IMR-90 (cell line): ENCODE measurements around the gene ST3GAL4. TPM values are rescaled to one million over a fixed set of nuclear protein-coding genes. Genes with fewer than 3 reads are reported as not detected.
"Not testable (repeated sequence)": the region's sequence is repeated elsewhere in the genome, so short reads cannot be mapped to it uniquely, and the experiment has no call there.

Experiments
- ATAC-seq: fragments of 200-7000 bp; cut with Tn5 transposase; 2 replicates; pipeline ENCODE4 v1.9.1; 2020; ENCODE audit warnings: low read depth, mild to moderate bottlenecking, moderate library complexity
- BruUV-seq: library from RNA; stranded (reverse); fragments of 400-500 nt; replicated peaks from 2 replicates; lab custom pipeline; 2021; lab: Mats Ljungman, UMichigan
- CTCF ChIA-PET: fragments of 300-600 bp; formaldehyde crosslinking; extraction: SDS; loops from one replicate; lab custom pipeline; 2021; ENCODE audit warnings: antibody characterized with exemption; lab: Yijun Ruan, JAX
- POLR2A ChIA-PET: fragments of 300-600 bp; sonication (Branson Sonifier 250); formaldehyde crosslinking; loops from one replicate; lab custom pipeline; 2022; ENCODE audit warnings: antibody characterized with exemption; ENCODE audit not compliant: unreplicated experiment; lab: Charles Lee
- DNase-seq: peaks from one replicate; pipeline ENCODE4 v3.0.0; 2013
- H2AFZ ChIP-seq: replicated peaks from 2 replicates; pipeline ENCODE3; 2013; ENCODE audit warnings: low read length, mild to moderate bottlenecking; ENCODE audit not compliant: poor library complexity
- H2AK5ac ChIP-seq: 2 replicates; pipeline ENCODE4 v1.6.1; 2013; ENCODE audit warnings: low read depth, low read length, inconsistent platforms
- H2AK9ac ChIP-seq: replicated peaks from 2 replicates; pipeline ENCODE3; 2013; ENCODE audit warnings: mild to moderate bottlenecking, low read depth, low read length, moderate library complexity; ENCODE audit not compliant: poor library complexity
- H2BK120ac ChIP-seq: 2 replicates; pipeline ENCODE4 v1.6.1; 2013; ENCODE audit warnings: low read depth, low read length, inconsistent platforms
- H2BK15ac ChIP-seq: 3 replicates; pipeline ENCODE4 v1.6.1; 2013; ENCODE audit warnings: low read depth, low read length, inconsistent platforms
- H2BK20ac ChIP-seq: 2 replicates; pipeline ENCODE4 v1.6.1; 2013; ENCODE audit warnings: low read depth, mild to moderate bottlenecking, inconsistent platforms, low read length, moderate library complexity
- H2BK5ac ChIP-seq: 2 replicates; pipeline ENCODE4 v1.6.1; 2013; ENCODE audit warnings: mild to moderate bottlenecking, low read depth, low read length, inconsistent platforms; ENCODE audit not compliant: poor library complexity, severe bottlenecking
- H3K14ac ChIP-seq: replicated peaks from 2 replicates; pipeline ENCODE4 v1.6.1; 2013; ENCODE audit warnings: low read depth, low read length, inconsistent platforms
- H3K18ac ChIP-seq: 2 replicates; pipeline ENCODE4 v1.6.1; 2013; ENCODE audit warnings: low read depth, low read length, control low read depth
- H3K23ac ChIP-seq: 2 replicates; pipeline ENCODE4 v1.6.1; 2013; ENCODE audit warnings: low read depth, low read length, inconsistent platforms
- H3K27ac ChIP-seq: 2 replicates; pipeline ENCODE4 v1.5.1; 2013; ENCODE audit warnings: mild to moderate bottlenecking, control low read depth, low read length; ENCODE audit not compliant: insufficient read depth
- H3K27me3 ChIP-seq: 2 replicates; pipeline ENCODE4 v1.6.1; 2013; ENCODE audit warnings: low read length; ENCODE audit not compliant: control insufficient read depth, insufficient read depth
- H3K36me3 ChIP-seq: 2 replicates; pipeline ENCODE4 v1.6.1; 2013; ENCODE audit warnings: low read length, mixed read lengths; ENCODE audit not compliant: control insufficient read depth, insufficient read depth
- H3K4ac ChIP-seq: 2 replicates; pipeline ENCODE4 v1.6.1; 2013; ENCODE audit warnings: low read depth, low read length, inconsistent platforms
- H3K4me1 ChIP-seq: 2 replicates; pipeline ENCODE4 v1.6.1; 2013; ENCODE audit warnings: low read length, mixed read lengths; ENCODE audit not compliant: control insufficient read depth, insufficient read depth
- H3K4me2 ChIP-seq: 2 replicates; pipeline ENCODE4 v1.6.1; 2013; ENCODE audit warnings: low read depth, mild to moderate bottlenecking, control low read depth, low read length, moderate library complexity
- H3K4me3 ChIP-seq: 2 replicates; pipeline ENCODE4 v1.5.1; 2013; ENCODE audit warnings: low read depth, mild to moderate bottlenecking, control low read depth, low read length, moderate library complexity; ENCODE audit not compliant: insufficient read depth
- H3K56ac ChIP-seq: 2 replicates; pipeline ENCODE4 v1.6.1; 2013; ENCODE audit warnings: low read length, inconsistent platforms; ENCODE audit not compliant: insufficient read depth; ENCODE audit errors: extremely low read depth
- H3K79me1 ChIP-seq, 2 experiments: 2 replicates each; pipeline ENCODE4 v1.6.1; 2013; ENCODE audit warnings: low read length in 2 of 2, inconsistent platforms in 1 of 2, low read depth in 1 of 2
- H3K9ac ChIP-seq: 2 replicates; pipeline ENCODE4 v1.6.1; 2013; ENCODE audit warnings: low read depth, low read length, control low read depth
- H3K9me1 ChIP-seq: 2 replicates; pipeline ENCODE4 v1.6.1; 2013; ENCODE audit warnings: low read length, inconsistent platforms; ENCODE audit not compliant: insufficient read depth
- H3K9me3 ChIP-seq: 2 replicates; pipeline ENCODE4 v1.6.1; 2013; ENCODE audit warnings: low read length; ENCODE audit not compliant: control insufficient read depth, insufficient read depth
- H4K20me1 ChIP-seq: 2 replicates; pipeline ENCODE4 v1.6.1; 2013; ENCODE audit warnings: low read length, inconsistent platforms; ENCODE audit not compliant: insufficient read depth
- H4K5ac ChIP-seq: 2 replicates; pipeline ENCODE4 v1.6.1; 2013; ENCODE audit warnings: mild to moderate bottlenecking, low read depth, low read length, control low read depth
- H4K8ac ChIP-seq, 2 experiments: 2 replicates each; pipeline ENCODE4 v1.6.1; 2013; ENCODE audit warnings: low read depth in 2 of 2, low read length in 2 of 2, control low read depth in 1 of 2, inconsistent platforms in 1 of 2
- H4K91ac ChIP-seq: 2 replicates; pipeline ENCODE4 v1.6.1; 2013; ENCODE audit warnings: low read depth, low read length, inconsistent platforms; ENCODE audit not compliant: insufficient read depth
- WGBS, 2 experiments: methylation state at CpG; one replicate each; pipeline versions ENCODE4 v1.1.5 to v1.1.7; 2013; ENCODE audit warnings: missing lambda C conversion rate in 2 of 2; ENCODE audit not compliant: insufficient read length in 1 of 2; ENCODE audit errors: extremely low coverage in 2 of 2; 5-methylcytosine and 5-hydroxymethylcytosine counted together
- dilution Hi-C: fragments of 300-500 bp; cut with HindIII; formaldehyde crosslinking; loops from one replicate; pipeline ENCODE4 v1.14.3; 2018; ENCODE audit warnings: low sequenced_read_pairs; ENCODE audit not compliant: unreplicated experiment
- in situ Hi-C: fragments of 300-500 bp; cut with MboI; formaldehyde crosslinking; loops from 3 replicates; pipeline ENCODE4 v1.14.3; 2019; ENCODE audit warnings: low sequenced_read_pairs, inconsistent platforms, mixed read lengths
- intact Hi-C: fragments of 100-400 bp; cut with micrococcal nuclease; formaldehyde crosslinking; loops from 2 replicates; pipeline ENCODE4 v1.10.0; 2022
- polyA plus RNA-seq, 3 experiments: library from polyadenylated mRNA; depleted of rRNA; stranded (reverse); fragments of >200 nt; gene quantifications; 2 replicates each; pipeline ENCODE4 v1.2.3, GENCODE V29; 2012; ENCODE audit warnings: low replicate concordance in 1 of 3
- total RNA-seq: library from RNA; depleted of rRNA; stranded (reverse); fragments of >200 nt; gene quantifications from 2 replicates; pipeline ENCODE4 v1.2.3, GENCODE V29; 2012

The ST3GAL4 gene
- total and polyA plus RNA-seq, 2 of the 4 experiments (the other 2 are of a cell fraction): 17.0 to 19.7 TPM

GRCh38 chr11:126386729-126387071, 31.2 kb downstream of the ST3GAL4 start:
- CTCF ChIA-PET, H3K4me1 ChIP-seq, H3K27me3 ChIP-seq, dilution Hi-C loops, H3K36me3 ChIP-seq, H4K8ac ChIP-seq, H3K18ac ChIP-seq, BruUV-seq, H3K4me2 ChIP-seq, H3K56ac ChIP-seq, H2BK15ac ChIP-seq, in situ Hi-C loops, H2BK20ac ChIP-seq, H4K91ac ChIP-seq, H2AFZ ChIP-seq, H3K9me3 ChIP-seq, H4K20me1 ChIP-seq, POLR2A ChIA-PET, H3K14ac ChIP-seq, H2AK9ac ChIP-seq, DNase-seq, H3K23ac ChIP-seq, H3K79me1 ChIP-seq, intact Hi-C loops, H3K27ac ChIP-seq, H3K4me3 ChIP-seq, H3K4ac ChIP-seq, H2BK5ac ChIP-seq, H2AK5ac ChIP-seq, ATAC-seq, H3K9ac ChIP-seq, H4K5ac ChIP-seq, H3K9me1 ChIP-seq, H2BK120ac ChIP-seq: not testable (repeated sequence)
- WGBS, 2 experiments: 33% methylated on average over 1 of the region's 5 CpGs; no CpG with 5 or more reads in 1 of the 2 experiments
